Measurements from ENCODE around the gene C6. TPM values are rescaled to one million over a fixed set of nuclear protein-coding genes. Genes with fewer than 3 reads are reported as not detected.

Gene C6
- total RNA-seq, 1 experiment from 2014 or later = not detected

- no peak for DNase-seq
Observed at GRCh38 chr5:41094871-41095270, 118.5 kb downstream of the C6 start.

GRCh38 chr5:41093803-41094202, 119.5 kb downstream of the C6 start:
- intact Hi-C loops (cut with micrococcal nuclease; ENCODE audit: unreplicated experiment) = no loop called here
- no peaks in the 10 kb centered on the region for H3K4me1 Mint-ChIP-seq (ENCODE audit: low read depth, unreplicated experiment)
- POLR2A ChIA-PET = no interaction called here
- H3K9me3 Mint-ChIP-seq (ENCODE audit: unreplicated experiment) = no peaks in the 10 kb centered on the region
- H3K4me1 ChIP-seq = no peaks in the 10 kb centered on the region
- H3K4me3 ChIP-seq (ENCODE audit: low read depth, low read length) = no peak overlapping the region
- TF ChIP-seq CTCF (IDR thresholded peaks at IDR 0.05; ENCODE audit: insufficient read depth in 1 of 2, low read depth in 1 of 2, low read length in 1 of 2, severe bottlenecking in 1 of 2, unreplicated experiment in 1 of 2) = no peak
- H3K27ac Mint-ChIP-seq (ENCODE audit: unreplicated experiment) = no peak overlapping the region
- no peaks in the 10 kb centered on the region for H3K9me3 ChIP-seq
- H3K27me3 ChIP-seq (replicated peaks; ENCODE audit: control insufficient read depth, insufficient read depth, low read length) = no peaks in the 10 kb centered on the region
- CTCF ChIA-PET = no interaction called here
- H3K27me3 Mint-ChIP-seq (ENCODE audit: insufficient read depth, unreplicated experiment) = no peaks in the 10 kb centered on the region
- no peak for DNase-seq
- H3K36me3 ChIP-seq (ENCODE audit: control insufficient read depth, insufficient read depth, low read length) = no peaks in the 10 kb centered on the region
- no TSS peak for BruUV-seq (replicated peaks)
- H3K4me3 Mint-ChIP-seq (ENCODE audit: unreplicated experiment) = no peak overlapping the region
- H3K36me3 Mint-ChIP-seq (ENCODE audit: insufficient read depth, unreplicated experiment) = no peaks in the 10 kb centered on the region

More at GRCh38 chr5:41094871-41095270, 118.5 kb downstream of the C6 start:
- ChIA-PET CTCF (no interaction called here), POLR2A (no interaction called here)
- Mint-ChIP-seq H3K4me1 (ENCODE audit: low read depth, unreplicated experiment) (no peaks in the 10 kb centered on the region), H3K36me3 (ENCODE audit: insufficient read depth, unreplicated experiment) (no peaks in the 10 kb centered on the region), H3K27ac (ENCODE audit: unreplicated experiment) (no peak overlapping the region), H3K9me3 (ENCODE audit: unreplicated experiment) (no peaks in the 10 kb centered on the region), H3K27me3 (ENCODE audit: insufficient read depth, unreplicated experiment) (no peaks in the 10 kb centered on the region), H3K4me3 (ENCODE audit: unreplicated experiment) (no peak overlapping the region)
- no peaks in the 10 kb centered on the region for H3K27me3 ChIP-seq (replicated peaks; ENCODE audit: control insufficient read depth, insufficient read depth, low read length)
- H3K4me1 ChIP-seq = no peaks in the 10 kb centered on the region
- H3K36me3 ChIP-seq (ENCODE audit: control insufficient read depth, insufficient read depth, low read length) = no peaks in the 10 kb centered on the region
- no peak overlapping the region for H3K4me3 ChIP-seq (ENCODE audit: low read depth, low read length)
- intact Hi-C loops (cut with micrococcal nuclease; ENCODE audit: unreplicated experiment) = no loop called here
- no TSS peak for BruUV-seq (replicated peaks)
- H3K9me3 ChIP-seq = no peaks in the 10 kb centered on the region
- TF ChIP-seq CTCF (IDR thresholded peaks at IDR 0.05; ENCODE audit: insufficient read depth in 1 of 2, low read depth in 1 of 2, low read length in 1 of 2, severe bottlenecking in 1 of 2, unreplicated experiment in 1 of 2) = no peak

Other genes starting within 250 kb of the C6 start
- gene MROH2B, start 142.2 kb downstream of the C6 start, total RNA-seq (2022) = not detected in 2 replicates

Measured in Caco-2 (cell line).